Muscle layer of duodenum (tissue), 2 donors: ENCODE results near the gene OBSCN.

Source experiments
- H3K27ac ChIP-seq: one replicate; pipeline ENCODE4 v1.7.0; 2013; ENCODE audit warnings: mild to moderate bottlenecking, low read length
- H3K27me3 ChIP-seq: one replicate; pipeline ENCODE4 v1.7.0; 2013; ENCODE audit warnings: low read depth, mild to moderate bottlenecking, control low read depth, low read length
- H3K36me3 ChIP-seq, 2 donors: one replicate each; pipeline ENCODE4 v1.7.0; 2013; ENCODE audit warnings: low read length in 2 of 2, control low read depth in 1 of 2, mild to moderate bottlenecking in 1 of 2; ENCODE audit not compliant: insufficient read depth in 2 of 2, control insufficient read depth in 1 of 2
- H3K4me1 ChIP-seq, 2 donors: one replicate each; pipeline ENCODE4 v1.7.0; 2013; ENCODE audit warnings: low read length in 2 of 2, mild to moderate bottlenecking in 2 of 2, control low read depth in 1 of 2, moderate library complexity in 1 of 2; ENCODE audit not compliant: insufficient read depth in 2 of 2, control insufficient read depth in 1 of 2
- H3K4me3 ChIP-seq, 2 donors: one replicate each; pipeline ENCODE4 v1.7.0; 2013; ENCODE audit warnings: low read length in 2 of 2, low read depth in 1 of 2, mild to moderate bottlenecking in 1 of 2
- H3K9me3 ChIP-seq, 2 donors: one replicate each; pipeline ENCODE4 v1.7.0; 2013; ENCODE audit warnings: low read length in 2 of 2, control low read depth in 1 of 2, mild to moderate bottlenecking in 1 of 2; ENCODE audit not compliant: control insufficient read depth in 1 of 2
- donor health status: healthy.

The OBSCN gene

DNA sequence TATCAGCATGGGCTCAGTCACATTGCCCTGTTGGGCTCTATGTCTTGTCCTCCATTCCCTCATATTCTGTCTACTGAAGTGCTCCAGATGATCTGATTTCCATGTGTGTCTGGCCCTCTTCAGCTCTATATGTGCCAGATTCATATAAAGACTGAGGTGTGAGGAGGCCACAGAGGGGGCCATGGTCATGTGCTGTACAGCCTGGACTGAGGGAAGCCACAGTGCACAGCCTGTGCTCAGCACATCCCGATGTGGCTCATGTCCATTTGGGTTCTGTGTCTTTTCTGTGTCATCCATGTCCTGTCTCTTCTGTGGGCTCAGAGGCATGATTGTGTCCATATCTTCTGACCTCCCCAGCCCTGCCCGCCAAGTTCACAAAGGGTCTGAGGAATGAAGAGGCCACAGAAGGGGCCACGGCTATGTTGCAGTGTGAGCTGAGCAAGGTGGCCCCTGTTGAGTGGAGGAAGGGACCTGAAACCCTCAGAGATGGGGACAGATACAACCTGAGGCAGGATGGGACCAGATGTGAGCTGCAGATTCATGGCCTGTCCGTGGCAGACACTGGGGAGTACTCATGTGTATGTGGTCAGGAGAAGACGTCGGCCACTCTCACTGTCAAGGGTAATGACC lies 97.0 kb downstream of the OBSCN start:
- H3K36me3 ChIP-seq: peaks cover 0 to 18% of the 10 kb centered on the region in 2 donors
- H3K27me3 ChIP-seq: no peaks in the 10 kb centered on the region
- H3K4me3 ChIP-seq: no peak overlapping the region
- H3K9me3 ChIP-seq: peaks cover 22 to 39% of the 10 kb centered on the region in 2 donors
- H3K27ac ChIP-seq: no peak overlapping the region
- H3K4me1 ChIP-seq: no peaks in the 10 kb centered on the region

- H3K4me1 ChIP-seq: no peaks in the 10 kb centered on the region
- H3K27ac ChIP-seq: no peak overlapping the region
- H3K36me3 ChIP-seq: peaks cover 0 to 18% of the 10 kb centered on the region in 2 donors
- no peaks in the 10 kb centered on the region for H3K27me3 ChIP-seq
- H3K4me3 ChIP-seq: no peak overlapping the region
- H3K9me3 ChIP-seq: peaks cover 22 to 37% of the 10 kb centered on the region in 2 donors
These were observed 97.9 kb downstream of the OBSCN start for GRCh38 chr1:228305721-228306152.

DNA sequence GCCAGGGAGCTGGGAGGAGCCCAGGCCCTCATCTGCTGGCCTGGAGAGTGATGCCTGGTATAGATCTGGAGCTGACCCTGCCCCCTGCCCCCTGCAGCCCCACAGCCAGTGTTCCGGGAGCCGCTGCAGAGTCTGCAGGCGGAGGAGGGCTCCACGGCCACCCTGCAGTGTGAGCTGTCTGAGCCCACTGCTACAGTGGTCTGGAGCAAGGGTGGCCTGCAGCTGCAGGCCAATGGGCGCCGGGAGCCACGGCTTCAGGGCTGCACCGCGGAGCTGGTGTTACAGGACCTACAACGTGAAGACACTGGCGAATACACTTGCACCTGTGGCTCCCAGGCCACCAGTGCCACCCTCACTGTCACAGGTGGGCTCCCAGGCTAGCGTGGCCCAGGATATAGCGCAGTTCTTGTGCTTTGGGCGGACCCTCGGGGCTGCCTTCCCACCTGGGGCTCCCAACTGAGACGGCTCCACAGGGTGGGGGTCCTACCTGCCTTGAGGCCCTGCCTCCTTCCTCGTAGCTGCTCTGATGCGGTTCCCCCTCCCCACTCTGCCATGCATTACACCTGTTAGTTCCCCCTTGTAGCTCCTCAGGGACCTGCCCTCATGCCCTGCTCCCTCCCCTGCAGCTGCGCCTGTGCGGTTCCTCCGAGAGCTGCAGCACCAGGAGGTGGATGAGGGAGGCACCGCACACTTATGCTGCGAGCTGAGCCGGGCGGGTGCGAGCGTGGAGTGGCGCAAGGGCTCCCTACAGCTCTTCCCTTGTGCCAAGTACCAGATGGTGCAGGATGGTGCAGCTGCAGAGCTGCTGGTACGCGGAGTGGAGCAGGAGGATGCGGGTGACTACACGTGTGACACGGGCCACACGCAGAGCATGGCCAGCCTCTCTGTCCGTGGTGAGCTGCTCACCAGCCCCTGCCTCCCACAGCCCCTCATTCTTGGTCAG lies 98.7 kb downstream of the OBSCN start:
- no peak overlapping the region for H3K27ac ChIP-seq
- H3K27me3 ChIP-seq: no peaks in the 10 kb centered on the region
- H3K36me3 ChIP-seq: peaks cover 0 to 10% of the 10 kb centered on the region in 2 donors
- peaks cover 18 to 29% of the 10 kb centered on the region in 2 donors for H3K9me3 ChIP-seq
- H3K4me1 ChIP-seq: no peaks in the 10 kb centered on the region
- H3K4me3 ChIP-seq: no peak overlapping the region

DNA sequence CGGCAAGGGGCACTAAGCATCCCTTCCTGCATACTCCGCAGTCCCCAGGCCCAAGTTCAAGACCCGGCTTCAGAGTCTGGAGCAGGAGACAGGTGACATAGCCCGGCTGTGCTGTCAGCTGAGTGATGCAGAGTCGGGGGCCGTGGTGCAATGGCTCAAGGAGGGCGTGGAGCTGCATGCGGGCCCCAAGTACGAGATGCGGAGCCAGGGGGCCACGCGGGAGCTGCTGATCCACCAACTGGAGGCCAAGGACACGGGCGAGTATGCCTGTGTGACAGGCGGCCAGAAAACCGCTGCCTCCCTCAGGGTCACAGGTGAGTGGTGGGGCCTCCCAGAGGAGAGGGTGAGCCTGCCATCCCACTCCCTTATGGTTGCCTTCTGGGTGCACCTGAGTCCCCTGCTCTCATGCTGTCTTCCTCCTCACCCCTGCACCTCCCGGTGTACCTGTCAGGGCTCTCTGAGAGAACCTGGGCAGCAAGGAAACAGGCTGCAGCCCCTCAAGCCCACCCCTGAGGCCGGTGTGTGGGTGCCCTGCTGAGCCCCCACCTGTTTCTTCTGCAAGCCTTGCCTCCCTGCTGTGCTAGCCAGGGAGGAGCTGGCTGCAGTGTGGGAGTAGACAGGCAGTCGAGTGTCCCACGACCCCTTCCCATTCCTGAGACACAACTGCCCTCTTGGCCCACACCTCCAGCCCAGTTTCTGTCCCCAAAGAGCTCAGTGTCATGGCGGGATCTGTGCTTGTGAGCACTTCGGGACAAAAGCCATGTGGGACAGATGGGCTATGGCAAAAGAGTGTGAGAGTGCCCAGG lies 99.6 kb downstream of the OBSCN start:
- Histone ChIP-seq H3K27ac (no peak overlapping the region), H3K27me3 (no peaks in the 10 kb centered on the region), H3K4me1 (no peaks in the 10 kb centered on the region), H3K4me3 (no peak overlapping the region), H3K9me3 (peaks cover 18 to 27% of the 10 kb centered on the region in 2 donors), H3K36me3 (peaks cover 0 to 7% of the 10 kb centered on the region in 2 donors)

DNA sequence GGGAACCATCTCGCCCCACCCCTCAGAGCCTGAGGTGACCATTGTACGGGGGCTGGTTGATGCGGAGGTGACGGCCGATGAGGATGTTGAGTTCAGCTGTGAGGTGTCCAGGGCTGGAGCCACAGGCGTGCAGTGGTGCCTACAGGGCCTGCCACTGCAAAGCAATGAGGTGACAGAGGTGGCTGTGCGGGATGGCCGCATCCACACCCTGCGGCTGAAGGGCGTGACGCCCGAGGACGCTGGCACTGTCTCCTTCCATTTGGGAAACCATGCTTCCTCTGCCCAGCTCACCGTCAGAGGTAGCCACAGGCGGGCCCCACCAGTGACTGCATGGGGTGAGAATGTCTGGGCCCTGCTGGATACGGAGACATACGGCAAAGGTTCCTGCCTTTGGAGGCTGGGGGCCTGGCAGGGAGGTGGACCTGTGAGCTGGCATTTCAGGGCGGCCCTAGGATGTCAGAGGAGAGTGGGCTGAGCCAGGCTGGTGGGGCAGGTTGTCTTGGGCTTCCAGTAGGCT lies 100.3 kb downstream of the OBSCN start:
- H3K4me3 ChIP-seq: no peak overlapping the region
- H3K36me3 ChIP-seq: peaks cover 0 to 9% of the 10 kb centered on the region in 2 donors
- H3K27ac ChIP-seq: no peak overlapping the region
- H3K27me3 ChIP-seq: no peaks in the 10 kb centered on the region
- H3K4me1 ChIP-seq: no peaks in the 10 kb centered on the region
- H3K9me3 ChIP-seq: peaks cover 10 to 26% of the 10 kb centered on the region in 2 donors

- Histone ChIP-seq H3K9me3 (peaks cover 8 to 27% of the 10 kb centered on the region in 2 donors), H3K36me3 (peaks cover 0 to 9% of the 10 kb centered on the region in 2 donors), H3K4me3 (no peak overlapping the region), H3K4me1 (no peaks in the 10 kb centered on the region), H3K27ac (no peak overlapping the region), H3K27me3 (no peaks in the 10 kb centered on the region)
These were observed 100.9 kb downstream of the OBSCN start for GRCh38 chr1:228308628-228309325.

DNA sequence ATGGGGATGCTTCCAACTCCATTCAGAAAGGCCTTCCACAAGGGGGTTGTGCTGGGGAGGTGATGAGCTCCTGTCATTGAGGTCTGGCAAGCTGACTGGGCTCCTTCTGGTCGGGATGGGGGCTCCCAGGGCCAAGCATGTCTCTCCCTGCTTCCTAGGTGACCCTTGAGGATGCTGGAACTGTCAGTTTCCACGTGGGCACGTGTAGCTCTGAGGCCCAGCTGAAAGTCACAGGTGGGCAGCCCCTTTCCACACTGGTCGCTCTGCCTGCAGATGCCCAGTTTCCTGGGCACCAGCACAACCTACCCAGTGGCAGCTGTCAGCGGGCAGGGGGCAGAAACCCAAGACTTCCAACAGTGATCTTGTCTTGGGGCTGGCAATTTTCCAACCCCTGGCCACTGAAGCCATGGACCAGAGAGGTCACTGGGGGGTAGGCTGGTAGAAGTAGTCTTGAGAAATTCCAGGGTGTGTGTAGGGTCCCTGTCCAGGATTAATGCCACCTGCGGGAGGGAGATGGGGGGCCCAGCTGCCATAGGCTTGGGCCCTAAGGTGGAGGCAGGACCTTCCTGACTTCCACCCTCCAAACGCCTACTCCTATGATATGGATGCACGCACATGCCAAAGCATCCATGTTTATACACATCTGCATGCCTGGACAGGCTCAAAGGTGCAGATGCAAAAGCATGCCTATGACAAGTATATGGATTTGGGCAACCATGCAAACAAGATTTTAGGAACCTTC lies 101.7 kb downstream of the OBSCN start:
- Histone ChIP-seq H3K36me3 (peaks cover 0 to 5% of the 10 kb centered on the region in 2 donors), H3K27me3 (no peaks in the 10 kb centered on the region), H3K4me1 (no peaks in the 10 kb centered on the region), H3K9me3 (peaks cover 8 to 21% of the 10 kb centered on the region in 2 donors), H3K27ac (no peak overlapping the region), H3K4me3 (no peak overlapping the region)

DNA sequence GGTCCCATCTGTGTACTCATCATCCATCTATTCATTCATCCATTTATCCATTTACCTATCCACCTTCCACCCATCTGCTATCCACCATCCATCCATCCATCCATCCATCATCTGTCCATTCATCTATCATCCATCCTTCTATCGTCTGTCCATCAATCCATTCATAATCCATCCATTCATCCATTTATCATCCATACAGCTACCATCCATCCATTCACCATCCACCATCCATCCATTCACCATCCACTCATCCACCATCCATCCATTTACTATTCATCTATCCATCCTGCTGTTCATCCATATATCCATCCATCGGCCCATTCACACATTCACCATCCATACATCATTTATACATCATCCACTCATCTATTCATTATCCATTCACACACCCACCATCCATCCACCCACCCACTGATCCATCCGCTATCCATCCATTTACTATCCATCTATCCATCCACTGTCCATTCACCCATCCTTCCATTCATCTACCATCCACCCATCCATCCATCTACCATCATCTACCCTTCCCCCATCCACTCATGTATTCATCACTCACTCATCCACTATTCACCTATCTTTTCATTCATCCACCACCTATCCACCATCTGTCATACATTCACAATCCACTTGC lies 102.4 kb downstream of the OBSCN start:
- Histone ChIP-seq H3K27me3 (no peaks in the 10 kb centered on the region), H3K9me3 (peaks cover 8 to 19% of the 10 kb centered on the region in 2 donors), H3K4me1 (no peaks in the 10 kb centered on the region), H3K36me3 (peaks cover 0 to 5% of the 10 kb centered on the region in 2 donors), H3K27ac (no peak overlapping the region), H3K4me3 (no peak overlapping the region)

GRCh38 chr1:228311091-228311490 lies 103.2 kb downstream of the OBSCN start:
- Histone ChIP-seq H3K9me3 (peaks cover 8 to 19% of the 10 kb centered on the region in 2 donors), H3K36me3 (peaks cover 0 to 5% of the 10 kb centered on the region in 2 donors), H3K4me1 (no peaks in the 10 kb centered on the region), H3K27ac (no peak overlapping the region), H3K4me3 (no peak overlapping the region), H3K27me3 (no peaks in the 10 kb centered on the region)
